D721Med (cell line): Measurements from ENCODE around the gene PIGH.

ENCODE experiments used
- DNase-seq: peaks from one replicate; pipeline ENCODE4 v3.0.0; 2011; ENCODE audit warnings: low spot score; ENCODE audit not compliant: insufficient read length
- FAIRE-seq: peaks from 2 replicates; lab custom pipeline; 2011; peaks lifted over from hg19 to GRCh38; lab: Jason Lieb, UNC
- TF ChIP-seq, protein P1 (sequence below): IDR thresholded peaks from 2 replicates; pipeline ENCODE4 v1.5.1; 2012; ENCODE audit warnings: mild to moderate bottlenecking, control low read depth; ENCODE audit not compliant: insufficient read depth; ENCODE audit errors: missing control alignments

PIGH gene

DNA sequence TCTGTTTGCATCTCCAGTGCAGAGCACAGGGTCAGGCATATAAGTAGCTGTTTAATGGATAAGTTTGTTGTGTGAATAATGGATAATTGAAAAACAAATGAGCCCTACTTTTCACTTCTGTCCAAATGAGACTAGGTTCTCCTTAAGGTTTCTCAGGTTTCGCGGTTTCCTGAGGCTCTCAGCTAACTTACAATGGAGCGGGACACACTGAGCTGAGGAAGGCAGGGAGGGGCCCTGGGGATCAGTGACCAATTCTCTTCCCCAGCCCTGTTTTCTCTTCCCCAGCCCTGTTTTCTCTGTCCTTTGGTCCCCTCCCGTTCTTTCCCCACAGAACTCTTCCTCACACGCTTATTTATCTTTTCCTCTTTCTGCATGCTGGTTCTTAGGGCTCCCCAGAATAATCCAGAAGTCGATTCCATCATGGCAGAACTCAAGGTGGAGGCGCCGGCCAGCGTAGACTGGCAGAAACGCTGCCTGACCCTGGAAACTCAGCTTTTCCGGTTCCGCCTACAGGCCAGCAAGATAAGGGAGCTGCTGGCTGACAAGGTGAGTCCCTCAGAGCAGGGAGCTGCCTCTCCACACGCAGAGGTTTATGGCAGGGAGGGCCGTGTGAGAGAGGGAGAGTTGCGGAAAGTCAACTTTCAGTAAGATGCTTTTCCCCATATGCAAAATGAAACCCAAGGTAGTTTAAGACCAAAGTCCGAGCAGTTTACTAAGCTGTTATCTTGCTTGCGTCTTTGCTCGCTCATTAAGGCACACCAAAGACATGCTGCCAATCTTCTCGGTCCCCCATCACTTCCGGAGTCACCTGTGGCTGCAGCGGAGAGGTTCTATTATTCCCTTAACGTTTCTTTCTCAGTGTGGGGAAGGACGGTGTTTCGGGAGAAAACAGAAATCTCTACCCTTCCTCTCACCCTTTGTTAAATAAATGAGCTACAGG is 58.4 kb downstream of the PIGH start:
- TF ChIP-seq, protein P1, sequence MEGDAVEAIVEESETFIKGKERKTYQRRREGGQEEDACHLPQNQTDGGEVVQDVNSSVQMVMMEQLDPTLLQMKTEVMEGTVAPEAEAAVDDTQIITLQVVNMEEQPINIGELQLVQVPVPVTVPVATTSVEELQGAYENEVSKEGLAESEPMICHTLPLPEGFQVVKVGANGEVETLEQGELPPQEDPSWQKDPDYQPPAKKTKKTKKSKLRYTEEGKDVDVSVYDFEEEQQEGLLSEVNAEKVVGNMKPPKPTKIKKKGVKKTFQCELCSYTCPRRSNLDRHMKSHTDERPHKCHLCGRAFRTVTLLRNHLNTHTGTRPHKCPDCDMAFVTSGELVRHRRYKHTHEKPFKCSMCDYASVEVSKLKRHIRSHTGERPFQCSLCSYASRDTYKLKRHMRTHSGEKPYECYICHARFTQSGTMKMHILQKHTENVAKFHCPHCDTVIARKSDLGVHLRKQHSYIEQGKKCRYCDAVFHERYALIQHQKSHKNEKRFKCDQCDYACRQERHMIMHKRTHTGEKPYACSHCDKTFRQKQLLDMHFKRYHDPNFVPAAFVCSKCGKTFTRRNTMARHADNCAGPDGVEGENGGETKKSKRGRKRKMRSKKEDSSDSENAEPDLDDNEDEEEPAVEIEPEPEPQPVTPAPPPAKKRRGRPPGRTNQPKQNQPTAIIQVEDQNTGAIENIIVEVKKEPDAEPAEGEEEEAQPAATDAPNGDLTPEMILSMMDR: no peak
- FAIRE-seq (no peak), DNase-seq (no peak)
